Sigmoid colon (tissue), 7 donors: ENCODE measurements around the gene EGR2. TPM values are rescaled to one million over a fixed set of nuclear protein-coding genes. Genes with fewer than 3 reads are reported as not detected.
A peak's percentile ranks its signal among the peaks of the same experiment; 100 is the strongest.

Source experiments
- DNase-seq: peaks from one replicate; pipeline ENCODE4 v3.0.0-alpha.2; 2019
- H3K27ac ChIP-seq, 4 donors: fragments of 200-600 bp; sonication (generic); one replicate each; pipeline ENCODE4 v1.5.1; 2016 to 2019; ENCODE audit warnings: mild to moderate bottlenecking in 1 of 4
- H3K27me3 ChIP-seq, 3 donors: fragments of 200-600 bp; sonication (generic); one replicate each; pipeline ENCODE4 v1.5.1; 2019; ENCODE audit warnings: mild to moderate bottlenecking in 1 of 3
- H3K36me3 ChIP-seq, 4 donors: fragments of 200-600 bp; sonication (generic); one replicate each; pipeline ENCODE4 v1.5.1; 2016 to 2019
- H3K4me1 ChIP-seq, 4 donors: fragments of 200-600 bp; sonication (generic); one replicate each; pipeline ENCODE4 v1.5.1; 2017 to 2019
- H3K4me3 ChIP-seq, 4 donors: fragments of 200-600 bp; sonication (generic); one replicate each; pipeline ENCODE4 v1.5.1; 2017 to 2019; ENCODE audit warnings: mild to moderate bottlenecking in 2 of 4, moderate library complexity in 1 of 4
- H3K9me3 ChIP-seq, 4 donors: fragments of 200-600 bp in 3 of 4; sonication (generic) in 3 of 4; one replicate each; pipeline versions ENCODE4 v1.5.1 to v1.6.1; 2013 to 2019
- CTCF ChIP-seq, 4 experiments: fragments of 450-650 bp in 3 of 4; fragments of 200-600 bp in 1 of 4; IDR thresholded peaks; one replicate each; pipeline ENCODE4 v1.5.1; 2016 to 2019; ENCODE audit warnings: antibody characterized with exemption in 4 of 4, mild to moderate bottlenecking in 3 of 4, moderate library complexity in 2 of 4
- EP300 ChIP-seq, 4 donors: sonication (generic); formaldehyde crosslinking; IDR thresholded peaks; one replicate each; pipeline ENCODE4 v1.6.1; 2017; ENCODE audit warnings: antibody characterized with exemption in 4 of 4
- POLR2A ChIP-seq, 2 donors: fragments of 450-650 bp; IDR thresholded peaks; one replicate each; pipeline ENCODE4 v1.6.1; 2016; ENCODE audit warnings: antibody characterized with exemption in 2 of 2, mild to moderate bottlenecking in 2 of 2, moderate library complexity in 2 of 2
- POLR2AphosphoS5 ChIP-seq, 4 donors: sonication (generic); formaldehyde crosslinking; IDR thresholded peaks; one replicate each; pipeline ENCODE4 v1.6.1; 2017; ENCODE audit warnings: antibody characterized with exemption in 4 of 4
- WGBS, 2 donors: extraction: QIAGEN DNeasy Blood & Tissue Kit; methylation state at CpG; one replicate each; pipeline ENCODE4 v1.1.7; 2013; 5-methylcytosine and 5-hydroxymethylcytosine counted together
- intact Hi-C: fragments of 100-400 bp; cut with DNase I; formaldehyde crosslinking; loops from one replicate; pipeline ENCODE4 v1.15.1; 2023
- polyA plus RNA-seq, 3 donors: library from polyadenylated mRNA; stranded (reverse); fragments of 200-250 nt; gene quantifications; one replicate each; pipeline ENCODE4 v1.2.3, GENCODE V29; 2013
- total RNA-seq, 4 donors: library from RNA; depleted of rRNA; stranded (reverse); fragments of >200 nt; gene quantifications; one replicate each; pipeline ENCODE4 v1.1.0, GENCODE V29; 2016
- donor health status: healthy with polysubstance abuse.
- donor health status: Bipolar disorder and iron deficiency.
- donor health status: healthy.

Gene EGR2
- total and polyA plus RNA-seq, 7 donors: 0.23 to 3.4 (median 1.8) TPM

DNA sequence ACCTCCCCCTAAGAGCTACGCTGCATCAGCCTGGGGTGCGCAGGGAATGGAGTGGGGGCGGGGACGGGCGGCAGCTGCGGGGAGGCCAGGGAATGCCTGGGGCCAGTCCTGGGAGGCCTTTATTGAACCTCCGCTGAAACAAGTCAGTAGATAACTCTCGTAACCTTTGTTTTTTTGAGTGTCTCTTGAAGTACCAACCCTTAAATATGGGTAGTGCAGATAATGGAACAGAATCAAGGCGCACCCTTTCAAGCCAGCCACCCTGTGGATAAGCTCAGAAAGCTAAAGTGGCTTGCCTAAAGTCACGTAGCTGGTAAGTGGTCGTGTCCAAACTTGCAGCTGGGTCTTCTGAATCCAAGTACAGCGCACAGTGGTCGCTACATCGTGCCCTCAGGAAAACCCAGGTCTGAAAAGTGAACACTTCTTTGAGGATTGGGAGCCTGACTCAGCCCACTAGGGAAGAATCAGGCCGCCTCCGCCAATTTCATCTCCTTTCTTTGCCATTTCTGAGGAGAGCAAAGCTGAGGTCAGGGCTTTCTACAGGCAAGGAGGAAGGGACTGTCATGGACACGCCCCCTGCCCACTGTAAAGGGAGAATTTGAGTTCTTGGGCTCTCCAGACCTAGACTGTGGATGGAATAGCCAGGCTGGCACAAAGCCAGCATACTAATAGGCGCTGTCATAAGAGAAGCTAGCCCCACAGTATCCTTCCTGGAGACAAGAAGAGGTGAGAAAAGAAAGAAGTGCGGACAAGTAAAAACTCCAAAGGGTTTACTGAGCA, 3.2 kb upstream of the EGR2 start:
- H3K36me3 ChIP-seq: no peaks in the 10 kb centered on the region
- DNase-seq: no peak
- TF ChIP-seq CTCF (IDR thresholded peaks at IDR 0.05) (no peak), POLR2A (IDR thresholded peaks at IDR 0.05) (no peak), EP300 (IDR thresholded peaks at IDR 0.05) (no peak), POLR2AphosphoS5 (IDR thresholded peaks at IDR 0.05) (no peak)
- peaks cover 0 to 39% (median 37%) of the 10 kb centered on the region in 4 donors for H3K4me1 ChIP-seq
- H3K27ac ChIP-seq: no peak overlapping the region
- H3K27me3 ChIP-seq: peaks cover 13 to 50% (median 24%) of the 10 kb centered on the region in 3 donors
- H3K9me3 ChIP-seq: no peaks in the 10 kb centered on the region
- intact Hi-C loops: loop anchor here (2.0 to 5.0 kb wide), 4 partner anchors 15 to 383 kb away; partner anchors contain the start of gene ADO
- no peak overlapping the region for H3K4me3 ChIP-seq
- 40 to 46% methylated on average over 19 of the region's 19 CpGs for WGBS, 2 donors

DNA sequence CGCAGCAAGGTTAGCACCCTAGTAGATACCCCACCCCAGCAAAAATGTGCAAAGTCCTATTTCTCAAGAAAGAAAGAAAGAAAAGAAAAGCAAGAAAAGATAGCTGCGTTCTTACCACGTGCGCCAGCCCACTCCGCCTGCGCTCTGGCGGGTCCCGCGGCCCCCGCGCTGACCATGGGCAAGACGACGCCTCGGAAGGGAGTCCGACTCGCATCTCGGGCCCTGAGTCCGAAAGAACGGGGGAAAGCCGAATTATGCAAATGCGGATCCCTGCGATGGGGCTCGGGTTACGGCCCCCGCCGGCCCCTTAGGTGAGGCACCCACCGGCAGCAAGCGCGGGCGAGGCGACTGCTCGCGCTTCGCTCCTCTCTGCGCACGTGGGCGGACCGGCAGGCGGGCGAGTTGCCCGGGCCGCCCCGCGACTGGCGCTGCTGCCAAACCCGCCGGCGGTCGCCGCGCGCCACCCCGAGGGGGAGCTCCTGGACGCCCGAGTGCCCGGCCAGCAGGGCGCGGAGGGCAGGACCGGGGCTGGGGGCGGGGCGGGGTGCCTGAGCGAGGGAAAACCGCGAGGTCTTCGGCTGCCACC, 2.4 kb upstream of the EGR2 start:
- peaks cover 13 to 51% (median 24%) of the 10 kb centered on the region in 3 donors for H3K27me3 ChIP-seq
- WGBS, 2 donors: 3 to 17% methylated on average over 65 of the region's 65 CpGs
- H3K4me1 ChIP-seq: peaks cover 0 to 41% (median 38%) of the 10 kb centered on the region in 4 donors
- no peaks in the 10 kb centered on the region for H3K36me3 ChIP-seq
- intact Hi-C loops: loop anchor here (2.0 to 5.0 kb wide), 4 partner anchors 14 to 382 kb away; partner anchors contain the start of gene ADO
- H3K9me3 ChIP-seq: no peaks in the 10 kb centered on the region
- TF ChIP-seq POLR2A (IDR thresholded peaks at IDR 0.05): no peak
- no peak for TF ChIP-seq EP300 (IDR thresholded peaks at IDR 0.05)
- no peak for TF ChIP-seq POLR2AphosphoS5 (IDR thresholded peaks at IDR 0.05)
- TF ChIP-seq CTCF (IDR thresholded peaks at IDR 0.05): no peak
- no peak for DNase-seq
- H3K27ac ChIP-seq: peak overlapping the region in 1 of 4 donors; percentile 95
- H3K4me3 ChIP-seq: peak overlapping the region; percentile 64 to 88 (median 78)

DNA sequence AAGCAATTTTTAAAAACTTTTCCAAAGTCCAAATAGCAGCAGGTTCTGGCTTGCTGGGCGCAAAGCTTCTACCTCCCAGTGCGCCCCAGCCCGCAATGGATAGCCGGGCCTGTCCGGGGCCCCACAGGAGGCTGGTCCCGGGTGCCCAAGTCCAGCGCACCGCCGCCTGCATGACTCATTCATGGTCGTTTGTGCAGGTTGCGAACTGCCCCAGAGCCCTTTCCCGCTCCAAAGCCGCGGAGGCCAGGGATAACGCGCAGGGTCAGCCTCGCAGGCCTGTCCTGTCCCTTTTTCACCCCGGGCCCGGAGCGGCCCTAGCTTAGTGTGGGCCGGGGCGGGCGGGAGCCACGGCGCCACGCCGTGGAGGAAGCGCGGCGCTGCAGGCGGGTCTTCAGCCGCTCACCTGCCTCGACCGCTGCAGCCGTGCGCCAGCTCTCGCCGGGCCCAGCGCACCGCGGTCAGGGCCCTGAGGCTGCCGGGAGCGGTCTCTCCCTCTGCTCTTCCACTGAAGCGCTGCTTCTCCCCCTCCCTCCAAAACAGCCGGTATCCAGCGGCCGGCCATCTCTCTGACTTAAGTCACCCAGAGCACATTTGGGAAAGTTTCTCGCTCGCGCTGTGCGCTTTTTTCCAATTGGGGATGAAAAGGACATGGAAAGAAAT, 1.7 kb upstream of the EGR2 start:
- DNase-seq: peak; percentile 81
- H3K36me3 ChIP-seq: no peaks in the 10 kb centered on the region
- TF ChIP-seq POLR2AphosphoS5 (IDR thresholded peaks at IDR 0.05) (peak in 1 of 4 donors; percentile 9), CTCF (IDR thresholded peaks at IDR 0.05) (peak; percentile 28 to 92 (median 44)), EP300 (IDR thresholded peaks at IDR 0.05) (no peak)
- no peaks in the 10 kb centered on the region for H3K9me3 ChIP-seq
- peak overlapping the region; percentile 64 to 88 (median 78) for H3K4me3 ChIP-seq
- intact Hi-C loops: loop anchor here (2.0 to 5.0 kb wide), 4 partner anchors 13 to 381 kb away; partner anchors contain the start of gene ADO
- H3K27ac ChIP-seq: peak overlapping the region; percentile 79 to 95 (median 88)
- peaks cover 0 to 41% (median 38%) of the 10 kb centered on the region in 4 donors for H3K4me1 ChIP-seq
- peaks cover 13 to 51% (median 24%) of the 10 kb centered on the region in 3 donors for H3K27me3 ChIP-seq
- WGBS, 2 donors: 1% methylated on average over 51 of the region's 51 CpGs

GRCh38 chr10:62817121-62817765, 1.1 kb upstream of the EGR2 start:
- H3K27me3 ChIP-seq: peaks cover 13 to 51% (median 24%) of the 10 kb centered on the region in 3 donors
- peak; percentile 75 for DNase-seq
- H3K27ac ChIP-seq: peak overlapping the region; percentile 79 to 95 (median 88)
- H3K4me1 ChIP-seq: peaks cover 0 to 41% (median 38%) of the 10 kb centered on the region in 4 donors
- H3K36me3 ChIP-seq: no peaks in the 10 kb centered on the region
- TF ChIP-seq POLR2A (IDR thresholded peaks at IDR 0.05) (no peak), EP300 (IDR thresholded peaks at IDR 0.05) (no peak), CTCF (IDR thresholded peaks at IDR 0.05) (no peak), POLR2AphosphoS5 (IDR thresholded peaks at IDR 0.05) (no peak)
- WGBS, 2 donors: 0 to 1% methylated on average over 49 of the region's 49 CpGs
- intact Hi-C loops: loop anchor here (5.0 kb wide), 2 partner anchors 225 to 340 kb away; no protein-coding TSS in a partner anchor
- peak overlapping the region; percentile 64 to 88 (median 78) for H3K4me3 ChIP-seq
- no peaks in the 10 kb centered on the region for H3K9me3 ChIP-seq
